Lower leg skin (tissue), 3 donors: Measurements from ENCODE around the gene SUGCT.

Experiments
- POLR2A ChIP-seq, 2 donors: fragments of 450-650 bp; IDR thresholded peaks; one replicate each; pipeline ENCODE4 v1.6.1; 2016 to 2017; ENCODE audit warnings: antibody characterized with exemption in 2 of 2, mild to moderate bottlenecking in 1 of 2, moderate library complexity in 1 of 2
- TF ChIP-seq, protein P1 (sequence below), 3 donors: fragments of 450-650 bp; IDR thresholded peaks; one replicate each; pipeline ENCODE4 v1.5.1; 2016; ENCODE audit warnings: antibody characterized with exemption in 3 of 3, mild to moderate bottlenecking in 3 of 3, moderate library complexity in 2 of 3

DNA sequence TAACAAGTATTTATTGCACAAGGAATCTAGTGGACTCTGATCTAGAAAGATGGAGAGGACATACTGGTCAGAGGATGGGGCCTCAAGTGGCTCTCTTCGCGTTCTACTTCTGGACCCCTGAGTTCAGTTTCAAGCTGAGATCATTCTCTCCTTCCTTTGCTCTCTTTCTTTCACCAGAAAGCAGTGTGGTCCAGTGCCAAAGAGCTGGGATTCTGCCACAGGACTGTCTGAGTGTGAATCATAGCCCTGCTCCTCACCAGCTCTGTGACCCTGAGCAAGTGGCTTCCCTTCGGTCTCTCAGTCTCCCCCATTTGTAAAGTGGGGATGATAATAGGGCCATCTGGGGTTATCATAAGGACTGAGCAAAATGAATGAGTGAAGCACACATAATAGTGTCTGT lies 715.2 kb downstream of the SUGCT start:
- TF ChIP-seq, protein P1, sequence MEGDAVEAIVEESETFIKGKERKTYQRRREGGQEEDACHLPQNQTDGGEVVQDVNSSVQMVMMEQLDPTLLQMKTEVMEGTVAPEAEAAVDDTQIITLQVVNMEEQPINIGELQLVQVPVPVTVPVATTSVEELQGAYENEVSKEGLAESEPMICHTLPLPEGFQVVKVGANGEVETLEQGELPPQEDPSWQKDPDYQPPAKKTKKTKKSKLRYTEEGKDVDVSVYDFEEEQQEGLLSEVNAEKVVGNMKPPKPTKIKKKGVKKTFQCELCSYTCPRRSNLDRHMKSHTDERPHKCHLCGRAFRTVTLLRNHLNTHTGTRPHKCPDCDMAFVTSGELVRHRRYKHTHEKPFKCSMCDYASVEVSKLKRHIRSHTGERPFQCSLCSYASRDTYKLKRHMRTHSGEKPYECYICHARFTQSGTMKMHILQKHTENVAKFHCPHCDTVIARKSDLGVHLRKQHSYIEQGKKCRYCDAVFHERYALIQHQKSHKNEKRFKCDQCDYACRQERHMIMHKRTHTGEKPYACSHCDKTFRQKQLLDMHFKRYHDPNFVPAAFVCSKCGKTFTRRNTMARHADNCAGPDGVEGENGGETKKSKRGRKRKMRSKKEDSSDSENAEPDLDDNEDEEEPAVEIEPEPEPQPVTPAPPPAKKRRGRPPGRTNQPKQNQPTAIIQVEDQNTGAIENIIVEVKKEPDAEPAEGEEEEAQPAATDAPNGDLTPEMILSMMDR (IDR thresholded peaks at IDR 0.05), result no peak
- TF ChIP-seq POLR2A (IDR thresholded peaks at IDR 0.05), result no peak
